Measurements from ENCODE around the gene SLC25A34.

The SLC25A34 gene

DNA sequence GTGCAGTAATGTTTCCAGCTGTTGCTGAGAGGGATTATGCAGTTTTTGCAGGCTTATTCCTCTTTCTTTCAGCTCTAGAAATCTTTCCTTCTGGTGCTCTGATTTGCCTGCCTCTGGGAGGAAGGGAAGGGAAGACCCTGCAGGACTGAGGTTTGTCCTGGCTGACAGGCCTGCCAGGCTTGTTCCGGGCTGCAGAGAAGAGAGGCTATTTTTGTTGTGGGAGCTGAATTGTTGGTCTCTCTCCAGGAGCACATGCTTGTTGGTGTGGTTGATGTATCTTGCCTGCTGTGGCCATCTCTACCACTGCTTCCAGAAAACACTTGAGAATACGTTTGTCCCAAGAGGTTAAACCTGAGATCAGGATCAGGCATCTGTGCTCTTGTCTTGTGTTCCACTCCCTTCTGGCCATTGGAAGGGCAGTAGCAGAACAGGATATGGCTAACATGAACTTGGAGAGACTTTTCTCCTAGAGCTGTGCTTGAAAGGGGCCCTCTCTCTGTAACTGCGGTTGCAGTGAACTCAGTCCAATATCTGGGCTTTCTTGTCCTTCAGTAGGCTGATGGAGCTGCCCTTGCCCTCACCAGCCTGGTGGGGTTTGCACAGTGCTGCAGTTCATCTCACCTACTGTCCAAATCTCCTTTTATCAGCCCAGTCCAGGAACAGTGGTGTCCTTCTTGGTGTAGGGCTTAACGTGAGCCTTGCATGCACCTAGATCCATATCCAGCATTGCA, 21.5 kb upstream of the SLC25A34 start:
- DNase-seq, result peak in 41 of 58 donors; percentile 4 to 72 (median 35)

DNA sequence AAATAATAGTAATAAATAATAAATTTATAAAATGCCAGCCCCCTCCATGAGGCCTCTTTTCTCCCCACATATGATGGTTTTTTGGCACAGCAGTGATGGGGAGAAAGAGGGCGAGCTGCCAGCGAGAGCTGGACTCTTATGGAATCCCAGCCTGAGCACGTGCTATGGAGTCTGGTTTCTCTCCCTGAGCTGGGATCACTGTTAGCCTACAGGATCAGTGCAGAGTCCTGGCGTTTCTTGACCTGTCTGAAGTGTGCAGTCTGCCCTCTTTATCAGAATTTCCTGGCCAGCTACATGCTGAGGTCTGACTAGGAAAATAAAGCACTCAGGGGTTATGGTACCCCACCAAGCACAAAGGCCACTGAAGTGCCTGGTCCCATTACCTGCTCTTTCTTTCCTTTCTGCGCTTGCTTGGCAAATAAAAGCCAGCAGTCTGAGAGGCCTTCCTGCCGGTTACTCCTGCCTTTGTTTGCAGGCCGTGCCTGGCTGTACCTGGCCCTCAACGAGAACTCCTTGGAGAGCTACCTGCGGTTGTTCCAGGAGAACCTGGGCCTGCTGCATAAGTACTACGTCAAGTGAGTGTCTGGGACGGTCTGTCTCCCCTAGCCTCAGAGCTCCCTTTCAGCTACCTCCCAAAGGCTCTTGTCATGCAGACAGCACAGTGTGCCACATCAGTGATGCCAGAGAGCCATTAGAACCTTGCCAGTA, 18.5 kb upstream of the SLC25A34 start:
- DNase-seq, result no peak

DNA sequence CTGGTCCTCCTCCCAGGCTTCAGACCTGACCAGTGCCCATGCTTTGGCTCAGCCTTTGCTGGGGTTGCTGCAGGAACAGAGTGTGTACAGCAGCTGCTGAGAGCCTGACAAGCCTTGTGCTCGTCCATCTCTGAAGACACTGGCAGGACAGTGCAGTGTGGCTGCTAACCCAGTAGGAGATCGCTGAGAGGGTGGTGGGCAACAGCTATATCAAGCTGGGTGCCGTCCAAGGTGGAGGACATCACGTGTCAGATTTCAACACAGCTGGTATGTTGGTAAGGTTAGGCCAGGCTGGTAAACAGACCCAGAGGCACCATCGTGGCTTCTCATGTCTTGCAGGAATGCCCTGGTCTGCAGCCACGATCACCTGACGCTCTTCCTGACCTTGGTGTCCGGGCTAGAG, 17.9 kb upstream of the SLC25A34 start:
- no peak for DNase-seq

DNA sequence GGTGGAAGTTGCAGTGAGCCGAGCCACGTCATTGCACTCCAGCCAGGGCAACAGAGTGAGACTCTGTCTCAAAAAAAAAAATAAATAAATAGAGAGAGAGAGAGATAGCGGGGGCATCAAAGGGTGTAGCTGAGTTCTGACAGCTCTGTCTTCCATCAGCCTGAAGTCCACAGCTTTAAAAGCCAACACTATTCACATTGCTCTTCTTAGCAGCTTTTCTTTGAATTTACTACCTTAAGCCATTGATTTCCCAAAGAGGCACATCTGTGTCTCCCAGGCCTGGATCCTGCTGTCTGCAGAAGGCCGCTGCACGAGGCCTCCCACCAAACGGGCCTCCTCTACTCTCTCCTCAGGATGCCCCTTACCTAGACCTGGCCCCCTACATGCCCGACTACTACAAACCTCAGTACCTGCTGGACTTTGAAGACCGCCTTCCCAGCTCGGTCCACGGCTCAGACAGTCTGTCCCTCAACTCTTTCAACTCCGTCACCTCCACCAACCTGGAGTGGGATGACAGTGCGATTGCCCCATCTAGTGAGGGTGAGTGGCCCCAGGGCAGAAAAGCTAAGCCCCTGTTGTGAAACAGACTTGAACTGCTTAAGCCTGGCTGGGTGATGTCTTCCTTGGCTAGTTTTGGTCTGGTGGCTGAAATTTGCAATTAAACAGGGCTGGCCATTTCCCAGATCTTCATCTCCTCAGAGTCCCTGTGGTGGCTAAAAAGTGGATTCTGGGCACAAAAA, 16.5 kb upstream of the SLC25A34 start:
- DNase-seq, result no peak

DNA sequence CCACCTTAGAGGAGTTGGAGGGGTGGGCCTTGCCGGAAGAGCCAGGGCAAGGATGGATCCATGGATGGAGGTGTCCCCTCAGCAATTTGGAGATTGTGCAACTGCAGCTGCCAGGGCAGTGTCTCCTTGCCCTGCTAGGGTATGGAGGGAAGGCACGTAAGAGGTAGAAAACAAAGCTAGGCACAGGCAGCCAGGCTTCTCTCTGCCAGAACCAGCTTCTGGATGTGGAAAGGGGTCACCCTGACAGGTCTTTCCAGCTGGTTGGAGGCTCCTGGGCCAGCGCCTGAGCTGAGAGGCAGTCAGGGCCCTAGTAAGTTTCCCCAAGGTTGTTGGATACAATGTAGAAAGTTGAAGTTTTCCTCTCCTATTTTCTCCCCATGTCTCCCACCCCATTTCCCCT, 15.2 kb upstream of the SLC25A34 start:
- no peak for DNase-seq

DNA sequence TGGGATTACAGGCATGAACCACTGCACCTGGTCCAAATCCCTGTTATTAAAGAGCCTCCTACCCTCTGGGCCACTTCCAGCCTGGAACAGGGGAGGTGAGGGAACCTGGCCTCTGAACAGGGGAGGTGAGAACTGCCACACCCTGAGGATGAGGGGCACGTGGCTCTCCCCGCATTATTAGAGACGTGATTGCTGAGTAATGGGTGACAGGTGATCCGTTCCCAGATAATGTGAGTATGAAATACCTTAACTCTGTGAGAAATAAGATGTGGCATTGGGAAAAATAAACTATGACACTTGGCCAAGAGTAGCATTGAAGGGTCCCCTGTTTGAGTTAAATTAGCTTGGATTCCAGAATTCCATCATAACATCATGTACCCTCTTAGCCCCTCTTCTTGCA, 13.6 kb upstream of the SLC25A34 start:
- no peak for DNase-seq

DNA sequence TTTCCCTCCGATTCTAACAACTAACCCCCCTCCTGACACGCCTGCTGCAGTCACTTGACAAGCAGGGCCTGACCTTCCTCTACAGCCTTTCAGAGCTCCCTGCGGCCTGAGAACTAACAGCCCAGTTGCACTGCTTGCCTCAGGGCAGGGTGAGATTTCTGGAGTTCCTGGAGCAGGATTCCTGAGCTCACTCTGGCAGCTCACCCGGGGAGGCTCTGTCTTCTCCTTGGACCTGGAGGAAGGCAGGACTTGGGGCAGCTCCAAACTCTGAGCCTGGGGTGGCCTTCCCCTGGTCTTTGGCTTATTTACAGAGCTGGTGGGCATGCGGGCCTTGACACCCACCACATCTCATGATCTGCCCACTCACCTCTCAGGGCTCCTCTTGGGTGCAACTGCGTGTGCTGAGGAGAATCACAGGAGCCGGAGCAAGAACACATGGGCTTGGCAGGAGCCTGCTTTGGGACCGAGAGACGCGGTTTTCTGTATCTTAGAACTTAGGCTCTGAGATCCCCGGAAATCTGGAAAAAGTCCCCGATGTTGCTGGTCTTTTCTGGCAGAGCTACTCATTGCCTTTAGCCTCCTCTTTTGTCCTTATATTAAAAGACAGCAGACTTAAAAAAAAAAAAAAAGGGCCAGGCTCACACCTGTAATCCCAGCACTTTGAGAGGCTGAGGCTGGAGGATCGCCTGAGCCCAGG, 13.1 kb upstream of the SLC25A34 start:
- no peak for DNase-seq

DNA sequence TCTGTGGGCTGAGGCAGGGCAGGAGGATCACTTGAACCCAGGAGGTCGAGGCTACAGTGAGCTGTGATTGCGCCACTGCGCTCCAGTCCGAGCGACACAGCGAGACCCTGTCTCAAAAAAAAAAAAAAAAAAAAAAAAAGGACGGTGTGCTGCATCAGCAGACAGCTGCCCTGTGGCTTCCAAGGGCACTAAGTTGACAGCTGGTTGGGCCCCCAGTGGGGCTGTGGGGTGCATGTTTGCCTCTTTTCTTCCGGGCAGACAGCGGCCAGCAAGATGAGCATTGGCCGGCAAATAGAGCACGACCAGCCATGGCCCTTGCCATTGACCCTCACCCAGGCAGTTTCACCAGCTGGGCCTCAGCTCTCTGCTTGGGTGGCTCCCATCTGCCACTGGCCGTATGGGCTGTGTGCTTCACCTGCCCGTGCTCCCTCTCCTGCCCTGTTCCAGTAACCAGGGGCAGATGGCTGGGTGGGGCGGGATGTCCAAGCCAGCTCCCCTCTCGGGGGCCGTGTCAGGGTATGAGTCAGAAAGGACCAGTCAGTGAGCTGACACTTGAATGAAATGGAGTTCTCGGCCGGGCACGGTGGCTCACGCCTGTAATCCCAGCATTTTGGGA, 12.3 kb upstream of the SLC25A34 start:
- DNase-seq, result no peak

DNA sequence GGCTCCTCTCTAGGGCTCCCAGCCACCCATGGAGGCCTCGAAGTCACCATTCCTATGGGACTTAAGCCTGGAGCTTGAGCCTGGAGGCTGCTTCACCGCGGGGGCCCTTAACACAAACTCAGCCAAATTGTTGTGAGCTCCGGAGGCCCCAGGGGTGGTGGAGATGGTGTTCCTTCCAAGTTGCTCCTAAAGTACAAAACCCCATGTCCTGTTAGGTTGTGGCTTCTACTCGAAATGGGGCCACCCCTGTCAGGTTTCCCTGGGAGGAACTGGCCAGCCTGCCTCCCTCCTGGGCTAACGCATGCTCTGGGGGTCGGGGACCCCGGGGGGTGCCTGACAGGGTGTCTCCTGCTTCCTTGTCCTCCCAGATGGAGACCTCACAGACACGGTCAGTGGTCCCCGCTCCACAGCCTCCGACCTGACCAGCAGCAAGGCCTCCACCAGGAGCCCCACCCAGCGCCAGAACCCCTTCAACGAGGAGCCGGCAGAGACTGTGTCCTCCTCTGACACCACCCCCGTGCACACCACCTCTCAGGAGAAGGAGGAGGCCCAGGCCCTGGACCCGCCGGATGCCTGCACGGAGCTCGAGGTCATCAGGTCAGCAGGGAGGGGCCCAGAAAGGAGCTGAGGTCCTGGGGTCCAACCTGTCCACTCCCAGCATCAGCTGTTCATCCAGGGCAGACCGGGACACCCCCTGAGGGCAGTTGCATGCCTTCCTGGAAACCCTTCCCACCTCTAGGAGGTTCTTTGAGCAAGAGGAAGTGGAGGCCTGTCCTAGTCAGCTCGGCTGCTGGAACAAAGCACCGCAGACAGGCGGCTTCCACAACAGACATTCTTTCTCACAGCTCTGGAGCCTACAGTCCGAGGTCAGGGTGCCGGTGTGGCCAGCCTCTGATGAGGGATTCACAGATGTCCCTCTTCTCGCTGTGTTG, 10.8 kb upstream of the SLC25A34 start:
- no peak for DNase-seq

DNA sequence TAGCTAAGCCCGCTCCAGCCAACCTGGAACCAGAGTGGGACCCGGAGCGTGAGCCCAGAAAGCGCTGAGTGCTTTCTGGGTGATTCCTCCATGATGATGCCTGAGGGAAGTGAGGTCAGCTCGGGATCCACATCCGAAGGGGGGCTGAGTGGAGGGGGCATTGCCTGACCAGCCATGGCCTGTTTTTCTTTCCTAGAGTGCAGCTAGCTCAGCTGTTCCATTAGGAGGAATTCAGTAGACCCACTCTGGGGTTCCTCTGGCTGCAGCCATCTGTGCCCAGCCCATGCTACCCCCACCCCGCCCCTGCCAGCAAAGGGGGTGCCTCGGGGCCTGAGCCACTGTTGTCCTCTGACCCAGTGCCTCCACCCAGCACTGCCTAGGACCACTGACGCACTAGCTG, 9.6 kb upstream of the SLC25A34 start:
- DNase-seq, result no peak

DNA sequence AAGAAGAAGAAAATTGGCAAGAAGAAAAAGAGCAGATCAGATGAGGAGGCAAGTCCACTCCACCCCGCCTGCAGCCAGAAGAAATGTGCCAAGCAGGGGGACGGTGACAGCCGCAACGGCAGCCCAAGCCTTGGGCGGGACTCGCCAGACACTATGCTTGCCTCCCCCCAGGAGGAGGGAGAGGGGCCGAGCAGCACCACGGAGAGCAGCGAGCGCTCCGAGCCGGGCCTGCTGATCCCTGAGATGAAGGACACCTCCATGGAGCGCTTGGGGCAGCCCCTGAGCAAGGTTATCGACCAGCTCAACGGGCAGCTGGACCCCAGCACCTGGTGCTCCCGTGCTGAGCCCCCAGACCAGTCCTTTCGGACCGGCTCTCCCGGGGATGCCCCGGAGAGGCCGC, 9.0 kb upstream of the SLC25A34 start:
- DNase-seq, result no peak

DNA sequence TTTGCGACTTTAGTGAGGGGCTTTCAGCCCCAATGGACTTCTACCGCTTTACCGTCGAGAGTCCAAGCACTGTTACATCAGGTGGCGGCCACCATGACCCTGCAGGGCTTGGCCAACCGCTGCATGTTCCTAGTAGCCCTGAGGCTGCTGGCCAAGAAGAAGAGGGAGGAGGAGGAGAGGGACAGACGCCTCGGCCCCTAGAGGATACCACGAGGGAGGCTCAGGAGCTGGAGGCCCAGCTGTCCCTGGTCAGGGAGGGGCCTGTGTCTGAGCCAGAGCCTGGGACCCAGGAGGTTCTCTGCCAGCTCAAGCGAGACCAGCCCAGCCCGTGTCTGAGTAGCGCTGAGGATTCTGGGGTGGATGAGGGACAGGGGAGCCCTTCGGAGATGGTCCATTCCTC, 8.6 kb upstream of the SLC25A34 start:
- DNase-seq, result no peak

DNA sequence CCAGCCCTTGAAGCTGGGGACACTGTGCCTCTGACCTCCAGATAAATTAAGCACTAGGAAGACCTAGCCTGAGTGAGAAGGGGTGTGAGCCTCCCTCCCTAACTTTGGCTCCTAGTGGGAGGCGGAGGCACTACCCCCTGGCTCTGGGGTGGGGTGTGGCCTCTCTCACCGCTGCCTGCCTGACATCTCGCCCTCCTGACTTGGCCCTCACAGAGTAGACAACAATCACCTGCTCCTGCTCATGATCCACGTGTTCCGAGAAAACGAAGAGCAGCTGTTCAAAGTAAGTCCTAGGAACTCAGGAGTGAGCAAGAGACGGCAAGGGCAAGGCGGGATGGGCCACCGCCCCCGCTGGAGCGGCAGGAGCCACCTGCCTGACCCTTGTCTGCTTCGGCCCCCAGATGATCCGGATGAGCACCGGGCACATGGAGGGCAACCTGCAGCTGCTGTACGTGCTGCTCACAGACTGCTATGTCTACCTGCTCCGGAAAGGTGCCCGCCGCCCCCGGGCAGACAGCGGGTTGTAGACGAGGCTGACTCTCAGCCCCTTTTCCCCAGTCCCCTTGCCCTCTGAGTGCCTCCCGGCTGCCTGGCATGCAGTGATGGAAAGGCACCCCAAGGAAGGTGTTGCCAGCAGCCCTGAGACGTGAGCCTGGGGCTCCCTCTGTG, 8.1 kb upstream of the SLC25A34 start:
- no peak for DNase-seq

DNA sequence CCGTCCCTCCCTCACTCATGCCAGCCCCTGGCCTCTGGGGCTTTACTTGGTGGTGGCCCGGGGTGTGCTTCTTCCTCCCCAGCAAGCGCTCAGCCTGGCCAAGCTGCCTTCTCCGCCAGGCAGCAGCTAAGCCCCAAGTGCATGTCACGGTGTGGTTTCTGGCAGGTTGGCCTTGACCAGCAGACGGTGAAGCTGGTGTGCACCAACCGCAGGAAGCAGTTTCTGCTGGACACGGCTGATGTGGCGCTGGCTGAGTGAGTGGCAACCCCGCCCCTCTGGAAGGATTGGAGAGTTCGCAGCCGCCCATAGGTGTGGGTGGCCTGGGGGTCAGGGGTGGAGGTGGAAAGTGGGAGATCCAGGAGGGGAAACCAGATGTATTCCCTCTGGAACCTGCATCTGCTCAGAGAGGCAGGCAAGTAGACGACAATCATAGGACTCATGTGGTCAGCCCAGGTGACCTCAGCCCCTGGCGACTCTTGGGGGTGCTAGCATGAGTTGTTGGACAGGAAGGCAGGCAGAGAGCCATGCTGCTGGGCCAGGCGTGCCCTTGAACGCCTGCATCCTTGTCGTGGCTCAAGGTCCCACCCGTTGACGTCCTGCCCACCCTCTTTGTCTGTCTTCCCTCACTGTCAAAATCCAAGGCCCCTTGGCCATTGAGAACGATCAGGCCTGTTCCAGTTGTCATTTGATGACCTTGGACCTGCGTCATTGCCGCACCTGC, 7.0 kb upstream of the SLC25A34 start:
- no peak for DNase-seq

DNA sequence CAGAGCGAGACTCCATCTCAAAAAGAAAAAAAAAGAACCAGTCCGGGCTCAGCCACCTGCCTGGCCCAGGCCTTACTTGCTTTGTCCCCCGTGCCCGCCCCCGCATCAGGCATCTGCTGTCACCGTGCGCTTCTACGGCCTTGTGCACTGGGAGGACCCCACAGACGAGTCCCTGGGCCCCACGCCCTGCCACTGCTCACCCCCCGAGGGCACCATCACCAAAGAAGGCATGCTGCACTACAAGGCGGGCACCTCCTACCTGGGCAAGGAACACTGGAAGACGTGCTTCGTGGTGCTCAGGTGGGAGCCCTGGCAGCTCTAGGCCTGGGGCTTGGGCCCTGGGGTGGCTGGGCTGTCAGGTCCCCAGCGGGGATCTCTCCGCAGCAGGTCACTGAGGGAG, 5.6 kb upstream of the SLC25A34 start:
- DNase-seq, result no peak

DNA sequence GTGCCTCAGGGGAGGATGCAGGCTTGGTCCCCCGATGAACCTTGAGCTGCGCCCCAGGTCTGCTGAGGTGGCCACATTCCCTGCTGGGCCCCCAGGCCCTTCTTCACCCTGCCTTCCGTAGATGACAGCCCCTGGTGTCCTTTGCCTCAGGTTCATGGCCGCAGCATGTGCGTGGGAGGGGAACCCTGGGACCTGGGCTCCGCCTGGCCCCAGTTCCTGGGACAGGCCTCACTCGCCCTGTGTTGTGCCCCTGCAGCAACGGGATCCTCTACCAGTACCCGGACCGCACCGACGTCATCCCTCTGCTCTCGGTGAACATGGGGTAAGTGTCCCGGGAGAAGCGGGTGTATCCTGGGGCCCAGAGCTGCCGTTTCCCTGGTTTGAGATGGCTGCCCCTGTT, 5.1 kb upstream of the SLC25A34 start:
- DNase-seq, result no peak

DNA sequence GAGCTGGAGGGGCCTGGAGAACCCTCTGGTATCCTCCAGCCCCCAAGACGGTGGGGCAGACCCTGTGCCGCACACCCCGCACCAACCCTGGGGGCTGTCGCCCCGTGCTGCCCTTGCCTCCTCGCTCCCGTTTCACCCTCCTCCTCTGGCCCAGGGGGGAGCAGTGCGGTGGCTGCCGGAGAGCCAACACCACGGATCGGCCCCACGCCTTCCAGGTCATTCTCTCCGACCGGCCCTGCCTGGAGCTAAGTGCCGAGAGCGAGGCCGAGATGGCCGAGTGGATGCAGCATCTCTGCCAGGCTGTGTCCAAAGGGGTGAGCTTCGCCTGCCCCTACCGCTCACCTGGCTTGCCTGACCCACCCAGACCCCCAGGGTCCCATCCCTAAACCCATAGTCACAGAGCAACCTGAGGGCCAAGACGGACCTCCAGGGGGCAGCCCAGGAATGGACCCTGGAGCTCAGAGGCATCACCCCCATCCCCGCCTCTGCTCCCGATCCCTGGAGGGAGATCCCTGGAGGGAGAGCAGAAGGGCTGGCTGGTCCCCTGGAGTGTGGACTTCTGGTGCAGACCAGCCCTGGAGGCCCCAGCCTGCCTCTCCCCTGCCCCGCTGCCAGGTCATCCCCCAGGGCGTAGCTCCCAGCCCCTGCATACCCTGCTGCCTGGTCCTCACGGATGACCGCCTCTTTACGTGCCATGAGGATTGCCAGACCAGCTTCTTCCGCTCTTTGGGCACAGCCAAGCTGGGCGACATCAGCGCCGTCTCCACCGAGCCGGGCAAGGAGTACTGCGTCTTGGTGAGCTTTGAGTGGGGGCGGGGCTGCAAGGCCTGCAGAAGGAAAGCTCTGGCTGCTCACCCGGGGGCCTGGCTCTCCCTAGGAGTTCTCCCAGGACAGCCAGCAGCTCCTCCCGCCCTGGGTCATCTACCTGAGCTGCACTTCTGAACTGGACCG, 4.0 kb upstream of the SLC25A34 start:
- DNase-seq, result peak in 6 of 58 donors; percentile 4 to 22 (median 10)

DNA sequence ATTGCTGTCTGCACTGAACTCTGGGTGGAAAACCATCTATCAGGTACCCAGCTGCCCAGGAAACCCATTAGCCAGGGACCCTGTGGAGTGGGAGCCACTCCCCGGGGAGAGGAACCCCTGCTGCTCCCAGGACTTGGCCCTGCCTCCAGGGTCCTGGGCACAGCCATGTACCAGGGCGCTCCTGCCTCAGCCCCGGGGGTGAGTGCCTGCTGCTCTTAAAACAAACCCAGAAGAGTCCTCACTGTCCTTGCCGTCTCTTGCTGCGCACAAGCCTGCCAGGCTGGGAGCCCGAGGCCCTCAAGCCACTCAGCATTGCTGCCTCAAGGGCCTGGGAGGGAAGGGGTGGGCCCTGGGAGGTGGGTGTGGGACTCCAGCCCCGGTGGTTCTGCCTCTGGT, 3.4 kb upstream of the SLC25A34 start:
- DNase-seq, result no peak

Data from anterior cingulate cortex (tissue), 58 donors.